ES-I3 (cell line): ENCODE results near the gene TRDN.
"Not testable (repeated sequence)": the region's sequence is repeated elsewhere in the genome, so short reads cannot be mapped to it uniquely, and the experiment has no call there.

ENCODE experiments used
- H3K36me3 ChIP-seq: 2 replicates; pipeline ENCODE4 v1.6.1; 2013; ENCODE audit warnings: mild to moderate bottlenecking, low read length, control low read depth, moderate library complexity; ENCODE audit not compliant: insufficient read depth
- H3K4me1 ChIP-seq: 2 replicates; pipeline ENCODE4 v1.6.1; 2013; ENCODE audit warnings: mild to moderate bottlenecking, control low read depth, low read length; ENCODE audit not compliant: insufficient read depth
- H3K9ac ChIP-seq: 2 replicates; pipeline ENCODE4 v1.6.1; 2013; ENCODE audit warnings: low read depth, mild to moderate bottlenecking, low read length, moderate library complexity
- H3K9me3 ChIP-seq: 2 replicates; pipeline ENCODE4 v1.6.1; 2013; ENCODE audit warnings: mild to moderate bottlenecking, low read length, moderate library complexity; ENCODE audit not compliant: control insufficient read depth, insufficient read depth

Gene TRDN

GRCh38 chr6:123564361-123564760 is 72.4 kb downstream of the TRDN start:
- no peaks in the 10 kb centered on the region for H3K36me3 ChIP-seq
- peaks cover 10% of the 10 kb centered on the region; the same call in 1 of the 2 replicates for H3K4me1 ChIP-seq
- H3K9me3 ChIP-seq = no peaks in the 10 kb centered on the region
- H3K9ac ChIP-seq = no peak overlapping the region

GRCh38 chr6:123562677-123563076 is 74.1 kb downstream of the TRDN start:
- Histone ChIP-seq H3K4me1 (peaks cover 10% of the 10 kb centered on the region; the same call in 1 of the 2 replicates), H3K9ac (no peak overlapping the region), H3K9me3 (no peaks in the 10 kb centered on the region), H3K36me3 (no peaks in the 10 kb centered on the region)

DNA sequence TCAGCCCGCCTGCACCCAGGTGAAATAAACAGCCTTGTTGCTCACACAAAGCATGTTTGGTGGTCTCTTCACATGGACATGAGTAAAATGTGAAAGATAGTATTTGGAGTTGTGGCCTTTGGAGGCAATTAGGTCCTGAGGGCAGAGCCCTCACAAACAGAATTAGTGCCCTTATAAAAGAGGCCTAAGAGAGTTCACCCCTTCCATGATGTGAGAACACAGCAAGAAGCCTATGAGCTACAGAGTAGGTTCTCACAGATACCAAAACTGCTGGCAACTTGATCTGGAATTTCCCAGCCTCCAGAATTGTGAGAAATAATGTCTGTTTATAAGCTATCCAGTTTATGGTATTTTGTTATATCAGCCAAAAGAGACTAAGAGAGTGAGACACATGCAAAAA is 74.5 kb downstream of the TRDN start:
- no peak overlapping the region for H3K9ac ChIP-seq
- no peaks in the 10 kb centered on the region for H3K9me3 ChIP-seq
- H3K36me3 ChIP-seq = no peaks in the 10 kb centered on the region
- peaks cover 10% of the 10 kb centered on the region; the same call in 1 of the 2 replicates for H3K4me1 ChIP-seq

DNA sequence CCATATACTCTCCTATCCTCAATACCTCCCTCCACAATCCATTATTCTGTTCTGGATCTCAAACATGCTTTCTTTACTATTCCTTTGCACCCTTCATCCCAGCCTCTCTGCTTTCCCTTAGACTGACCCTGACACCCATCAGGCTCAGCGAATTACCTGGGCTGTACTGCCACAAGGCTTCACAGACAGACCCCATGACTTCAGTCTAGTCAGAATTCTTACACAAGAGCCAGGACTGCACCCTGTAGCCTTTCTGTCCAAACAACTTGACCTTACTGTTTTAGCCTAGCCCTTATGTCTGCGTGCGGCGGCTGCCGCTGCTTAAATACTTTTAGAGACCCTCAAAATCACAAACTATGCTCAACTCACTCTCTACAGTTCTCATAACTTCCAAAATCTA is 76.9 kb downstream of the TRDN start:
- H3K9ac ChIP-seq, H3K4me1 ChIP-seq, H3K9me3 ChIP-seq, H3K36me3 ChIP-seq: not testable (repeated sequence)

- H3K4me1 ChIP-seq, H3K36me3 ChIP-seq, H3K9ac ChIP-seq, H3K9me3 ChIP-seq: not testable (repeated sequence)
These were observed 79.3 kb downstream of the TRDN start for GRCh38 chr6:123557474-123557873.

DNA sequence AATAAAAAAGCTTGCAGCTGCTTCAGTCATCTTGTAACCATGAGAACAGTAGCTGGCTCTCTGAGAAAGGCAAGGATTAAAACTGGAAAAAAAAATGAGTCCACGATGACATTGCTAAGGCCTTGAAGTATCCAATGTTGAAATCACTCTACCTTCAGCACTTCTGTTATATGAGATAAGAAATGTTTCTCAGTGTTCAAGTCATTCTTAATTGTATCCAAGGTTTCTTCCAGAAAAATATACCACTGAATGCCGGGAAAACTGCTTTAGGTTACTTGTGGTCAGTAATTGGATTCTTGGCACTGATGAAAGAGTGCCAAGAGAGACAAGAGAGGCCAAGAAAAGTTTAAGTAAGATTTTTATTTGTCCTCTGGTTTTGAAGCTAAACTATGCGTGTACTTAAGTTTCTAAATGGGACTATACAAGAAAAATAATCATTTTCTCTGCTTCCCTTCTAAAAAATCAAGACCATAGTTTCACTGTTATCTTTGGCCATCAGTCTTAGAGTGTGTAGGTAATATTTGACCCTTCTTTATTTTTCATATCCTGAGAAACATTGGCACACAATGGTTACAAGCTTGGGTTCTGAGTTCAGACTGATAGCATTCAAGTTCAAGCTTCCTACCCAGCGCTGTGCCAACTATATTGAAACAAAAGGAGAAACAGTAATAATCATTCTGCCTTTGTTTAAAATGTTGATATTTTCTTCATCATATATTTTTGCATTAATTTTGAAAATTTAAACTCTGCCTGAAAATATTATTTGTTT is 84.6 kb downstream of the TRDN start:
- Histone ChIP-seq H3K9ac (no peak overlapping the region), H3K9me3 (peaks cover 2% of the 10 kb centered on the region; the same call in 1 of the 2 replicates), H3K4me1 (no peaks in the 10 kb centered on the region), H3K36me3 (no peaks in the 10 kb centered on the region)

- Histone ChIP-seq H3K9me3 (peaks cover 2% of the 10 kb centered on the region; the same call in 1 of the 2 replicates), H3K36me3 (no peaks in the 10 kb centered on the region), H3K9ac (no peak overlapping the region), H3K4me1 (no peaks in the 10 kb centered on the region)
These were observed 86.6 kb downstream of the TRDN start for GRCh38 chr6:123550052-123550617.

DNA sequence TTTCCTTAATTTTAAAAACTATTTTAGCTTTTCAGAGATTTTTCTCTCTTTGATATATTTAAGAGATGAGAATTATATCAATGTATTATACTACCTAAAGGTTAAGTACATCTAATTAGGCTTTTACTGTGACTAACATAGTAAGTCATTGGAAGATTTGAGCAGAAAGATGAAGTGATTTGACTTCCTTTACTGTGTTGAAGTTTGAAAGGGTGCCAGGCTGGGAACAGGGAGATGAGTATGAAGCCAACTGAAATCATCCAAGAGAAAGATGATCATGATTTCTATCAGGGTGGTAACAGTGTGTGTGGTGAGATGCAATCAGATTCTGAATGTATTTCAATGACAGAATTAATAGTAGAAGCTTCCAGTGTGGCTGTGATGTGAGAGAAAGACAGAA is 87.3 kb downstream of the TRDN start:
- Histone ChIP-seq H3K9ac (no peak overlapping the region), H3K9me3 (peaks cover 2% of the 10 kb centered on the region; the same call in 1 of the 2 replicates), H3K4me1 (no peaks in the 10 kb centered on the region), H3K36me3 (no peaks in the 10 kb centered on the region)

DNA sequence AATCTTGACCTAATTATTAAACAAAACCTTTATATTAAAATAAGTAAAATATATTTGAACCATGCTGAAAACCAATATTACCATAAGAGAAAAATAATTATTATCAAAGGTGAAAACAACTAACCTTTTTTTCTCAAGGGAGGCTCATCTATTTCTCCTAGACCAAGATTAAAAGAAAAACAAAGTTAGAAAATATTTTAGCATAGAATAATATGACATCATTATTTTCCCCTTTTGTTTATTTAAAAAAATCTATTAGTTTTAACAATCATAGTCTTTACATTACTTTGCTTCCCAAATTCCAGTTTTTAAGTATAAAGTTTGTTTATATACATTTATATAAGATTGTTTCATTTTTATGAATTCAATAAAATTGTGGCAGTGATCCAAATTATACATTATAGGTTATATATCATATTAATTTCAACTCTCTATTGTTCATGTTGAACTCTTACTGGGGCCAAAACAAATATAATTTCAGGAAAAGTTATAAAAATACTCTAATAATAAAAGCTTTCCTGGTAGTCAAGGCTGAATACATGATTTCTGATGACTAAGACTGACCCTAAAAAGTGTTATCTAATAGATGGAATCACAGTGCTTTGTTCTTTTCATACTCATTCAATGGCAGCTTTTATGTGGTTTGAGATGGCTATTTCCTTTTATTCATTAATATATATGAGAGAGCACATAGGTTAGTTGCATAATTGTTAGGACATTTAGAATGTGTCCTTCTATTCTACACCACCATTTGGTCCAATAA is 89.4 kb downstream of the TRDN start:
- no peaks in the 10 kb centered on the region for H3K36me3 ChIP-seq
- H3K4me1 ChIP-seq = no peaks in the 10 kb centered on the region
- no peak overlapping the region for H3K9ac ChIP-seq
- no peaks in the 10 kb centered on the region for H3K9me3 ChIP-seq

DNA sequence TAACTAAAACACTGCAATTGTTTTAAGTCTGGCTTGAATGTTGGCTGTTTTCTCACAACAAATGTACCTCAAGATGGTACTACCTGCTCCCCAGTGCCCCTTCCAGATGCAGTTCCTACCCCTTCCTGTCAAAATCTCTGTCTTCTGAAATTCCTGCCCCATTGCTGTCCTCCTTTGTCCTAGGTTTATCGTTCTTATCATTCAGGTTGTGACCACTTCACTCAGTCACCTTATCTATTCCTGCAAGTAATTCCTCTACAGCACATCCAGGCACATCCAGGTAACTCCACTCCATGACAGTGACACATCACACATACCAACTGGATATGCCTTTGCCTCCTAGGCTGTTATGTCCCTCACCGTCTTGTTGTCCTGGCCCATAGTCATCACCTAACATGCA is 90.2 kb downstream of the TRDN start:
- Histone ChIP-seq H3K4me1 (no peaks in the 10 kb centered on the region), H3K9me3 (no peaks in the 10 kb centered on the region), H3K36me3 (no peaks in the 10 kb centered on the region), H3K9ac (no peak overlapping the region)

- no peaks in the 10 kb centered on the region for H3K4me1 ChIP-seq
- H3K9ac ChIP-seq = no peak overlapping the region
- H3K36me3 ChIP-seq = no peaks in the 10 kb centered on the region
- no peaks in the 10 kb centered on the region for H3K9me3 ChIP-seq
These were observed 95.3 kb downstream of the TRDN start for GRCh38 chr6:123541462-123541861.

DNA sequence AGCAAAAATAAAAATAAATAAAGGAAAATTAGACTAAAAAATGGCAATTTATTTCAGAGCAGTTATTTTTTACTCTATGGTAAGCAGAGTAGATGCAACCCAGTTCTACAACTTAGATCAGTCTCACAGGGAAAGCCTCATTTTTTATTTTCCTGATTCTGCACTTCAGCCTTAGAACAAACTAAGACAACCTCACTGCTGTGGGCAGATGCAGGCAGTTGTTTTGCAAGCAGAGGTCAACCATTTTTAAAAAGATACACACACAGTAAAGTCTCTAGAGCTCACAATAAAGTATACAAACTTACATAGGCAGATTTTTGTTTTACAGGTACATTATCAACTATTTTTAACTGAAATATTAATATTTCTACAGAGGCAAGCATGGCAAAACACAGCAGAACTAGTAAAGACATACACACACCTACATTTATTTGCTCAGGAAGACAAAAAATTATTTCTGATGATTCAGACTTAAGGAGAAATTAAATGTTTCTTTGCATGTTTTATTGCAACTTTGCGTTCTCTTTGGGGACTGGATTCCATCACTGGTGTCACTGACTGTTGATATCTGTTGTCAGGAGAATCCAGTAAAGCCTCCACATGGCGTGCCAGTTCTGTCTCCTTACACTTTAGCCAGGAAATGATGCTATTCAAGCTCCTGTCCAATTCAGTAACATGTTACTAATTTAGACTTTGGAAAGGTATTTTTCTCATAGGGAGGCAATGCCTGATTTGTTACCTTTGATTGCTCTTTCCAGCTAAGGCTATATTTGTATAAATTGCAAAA is 102.7 kb downstream of the TRDN start:
- H3K4me1 ChIP-seq = no peaks in the 10 kb centered on the region
- no peaks in the 10 kb centered on the region for H3K9me3 ChIP-seq
- no peak overlapping the region for H3K9ac ChIP-seq
- H3K36me3 ChIP-seq = no peaks in the 10 kb centered on the region

GRCh38 chr6:123529843-123530242 is 106.9 kb downstream of the TRDN start:
- Histone ChIP-seq H3K9ac (no peak overlapping the region), H3K4me1 (no peaks in the 10 kb centered on the region), H3K36me3 (no peaks in the 10 kb centered on the region), H3K9me3 (no peaks in the 10 kb centered on the region)

GRCh38 chr6:123529058-123529457 is 107.7 kb downstream of the TRDN start:
- Histone ChIP-seq H3K36me3 (no peaks in the 10 kb centered on the region), H3K4me1 (no peaks in the 10 kb centered on the region), H3K9me3 (no peaks in the 10 kb centered on the region), H3K9ac (no peak overlapping the region)
